KMS-11 (cell line): ENCODE results near the gene SLC30A2.

Experiments used
- H2AFZ ChIP-seq: fragments of 200-600 bp; sonication (generic); 2 replicates; pipeline ENCODE4 v1.6.1; 2016; ENCODE audit warnings: antibody characterized with exemption, mixed run types, low read depth
- H3K27ac ChIP-seq: fragments of 200-600 bp; sonication (generic); 2 replicates; pipeline ENCODE4 v1.6.1; 2016; ENCODE audit warnings: mild to moderate bottlenecking, mixed run types
- H3K27me3 ChIP-seq: fragments of 200-600 bp; sonication (generic); 2 replicates; pipeline ENCODE4 v1.6.1; 2017; ENCODE audit warnings: mild to moderate bottlenecking, low read depth, mixed run types, moderate library complexity; ENCODE audit not compliant: insufficient read depth
- H3K36me3 ChIP-seq: fragments of 200-600 bp; sonication (generic); 2 replicates; pipeline ENCODE4 v1.6.1; 2017; ENCODE audit warnings: mild to moderate bottlenecking, mixed run types; ENCODE audit not compliant: insufficient read depth
- H3K4me1 ChIP-seq: fragments of 200-600 bp; sonication (generic); 2 replicates; pipeline ENCODE4 v1.6.1; 2016; ENCODE audit warnings: mild to moderate bottlenecking, low read depth, mixed run types; ENCODE audit not compliant: poor library complexity, severe bottlenecking
- H3K4me2 ChIP-seq: fragments of 200-600 bp; sonication (generic); 2 replicates; pipeline ENCODE4 v1.7.0; 2016; ENCODE audit warnings: mild to moderate bottlenecking, mixed run types
- H3K4me3 ChIP-seq: fragments of 200-600 bp; sonication (generic); IDR thresholded peaks from 2 replicates; pipeline ENCODE4 v1.6.1; 2017; ENCODE audit warnings: low read depth, low read length, mixed read lengths; ENCODE audit not compliant: insufficient read depth
- H3K79me2 ChIP-seq: fragments of 200-600 bp; sonication (generic); 2 replicates; pipeline ENCODE4 v1.6.1; 2016; ENCODE audit warnings: low read depth, mixed run types; ENCODE audit not compliant: insufficient read depth
- H3K9ac ChIP-seq: fragments of 200-600 bp; sonication (generic); 2 replicates; pipeline ENCODE4 v1.6.1; 2016; ENCODE audit warnings: mild to moderate bottlenecking, mixed run types
- H4K20me1 ChIP-seq: fragments of 200-600 bp; sonication (generic); 2 replicates; pipeline ENCODE4 v1.6.1; 2016; ENCODE audit warnings: mild to moderate bottlenecking, mixed run types; ENCODE audit not compliant: insufficient read depth
- CTCF ChIP-seq: fragments of 200-600 bp; sonication (generic); conservative IDR thresholded peaks from 2 replicates; pipeline ENCODE4 v1.6.1; 2017; ENCODE audit warnings: low read depth, mild to moderate bottlenecking, antibody characterized with exemption, low read length, moderate library complexity, mixed read lengths

SLC30A2 gene

GRCh38 chr1:26057189-26057588 lies 11.3 kb upstream of the SLC30A2 start:
- no peaks in the 10 kb centered on the region for H4K20me1 ChIP-seq
- no peaks in the 10 kb centered on the region for H3K36me3 ChIP-seq
- no peak overlapping the region for H3K9ac ChIP-seq
- no peak overlapping the region for H2AFZ ChIP-seq
- no peaks in the 10 kb centered on the region for H3K79me2 ChIP-seq
- H3K4me3 ChIP-seq: no peak overlapping the region
- no peak overlapping the region for H3K4me2 ChIP-seq
- H3K27ac ChIP-seq: no peak overlapping the region
- no peak for TF ChIP-seq CTCF
- no peaks in the 10 kb centered on the region for H3K4me1 ChIP-seq
- no peaks in the 10 kb centered on the region; the same call in 1 of the 2 replicates for H3K27me3 ChIP-seq

GRCh38 chr1:26055041-26055440 lies 9.1 kb upstream of the SLC30A2 start:
- Histone ChIP-seq H3K27ac (no peak overlapping the region), H3K4me3 (no peak overlapping the region), H3K27me3 (no peaks in the 10 kb centered on the region; the same call in 1 of the 2 replicates), H3K36me3 (no peaks in the 10 kb centered on the region), H3K9ac (no peak overlapping the region), H3K4me1 (no peaks in the 10 kb centered on the region), H2AFZ (no peak overlapping the region), H3K79me2 (no peaks in the 10 kb centered on the region), H3K4me2 (no peak overlapping the region), H4K20me1 (no peaks in the 10 kb centered on the region)
- no peak for TF ChIP-seq CTCF

- no peak overlapping the region for H2AFZ ChIP-seq
- TF ChIP-seq CTCF: no peak
- no peaks in the 10 kb centered on the region for H4K20me1 ChIP-seq
- no peaks in the 10 kb centered on the region for H3K36me3 ChIP-seq
- H3K9ac ChIP-seq: no peak overlapping the region
- H3K4me3 ChIP-seq: no peak overlapping the region
- H3K4me1 ChIP-seq: no peaks in the 10 kb centered on the region
- no peak overlapping the region for H3K27ac ChIP-seq
- H3K27me3 ChIP-seq: peaks cover under 1% of the 10 kb centered on the region; the same call in 1 of the 2 replicates
- no peaks in the 10 kb centered on the region for H3K79me2 ChIP-seq
- no peak overlapping the region for H3K4me2 ChIP-seq
Observed at GRCh38 chr1:26053718-26054560, 8.0 kb upstream of the SLC30A2 start.

GRCh38 chr1:26050248-26050640 lies 4.3 kb upstream of the SLC30A2 start:
- Histone ChIP-seq H3K27me3 (peaks cover 3% of the 10 kb centered on the region; the same call in 1 of the 2 replicates), H3K9ac (no peak overlapping the region), H3K4me1 (no peaks in the 10 kb centered on the region), H3K79me2 (no peaks in the 10 kb centered on the region), H2AFZ (no peak overlapping the region), H3K4me2 (no peak overlapping the region), H4K20me1 (no peaks in the 10 kb centered on the region), H3K36me3 (no peaks in the 10 kb centered on the region), H3K27ac (no peak overlapping the region), H3K4me3 (no peak overlapping the region)
- TF ChIP-seq CTCF: no peak
